ENCODE measurements around the gene DMC1.
A peak's percentile ranks its signal among the peaks of the same experiment; 100 is the strongest.

DMC1 gene

GRCh38 chr22:38567531-38568285, 2.3 kb downstream of the DMC1 start:
- peak; percentile 56 for DNase-seq

- DNase-seq, result no peak
These were observed 3.1 kb downstream of the DMC1 start for GRCh38 chr22:38566726-38567504.

- DNase-seq, result no peak
These were observed 4.5 kb downstream of the DMC1 start for GRCh38 chr22:38565441-38565840.

GRCh38 chr22:38564669-38565068, 5.3 kb downstream of the DMC1 start:
- peak; percentile 3 for DNase-seq

- DNase-seq, result peak; percentile 84
These were observed 15.7 kb downstream of the DMC1 start for GRCh38 chr22:38554281-38554680.

- no peak for DNase-seq
These were observed 20.7 kb downstream of the DMC1 start for GRCh38 chr22:38549101-38549894.

- no peak for DNase-seq
These were observed 29.3 kb downstream of the DMC1 start for GRCh38 chr22:38540701-38541100.

- DNase-seq, result no peak
These were observed 38.6 kb downstream of the DMC1 start for GRCh38 chr22:38531251-38531938.

- no peak for DNase-seq
These were observed 45.6 kb downstream of the DMC1 start for GRCh38 chr22:38524429-38524828.

- DNase-seq, result no peak
These were observed 46.5 kb downstream of the DMC1 start for GRCh38 chr22:38523479-38523878.

- no peak for DNase-seq
These were observed 47.0 kb downstream of the DMC1 start for GRCh38 chr22:38523029-38523428.

GRCh38 chr22:38519453-38520250, 50.3 kb downstream of the DMC1 start:
- no peak for DNase-seq

GRCh38 chr22:38518620-38519019, 51.4 kb downstream of the DMC1 start:
- no peak for DNase-seq

- DNase-seq, result no peak
These were observed 56.9 kb downstream of the DMC1 start for GRCh38 chr22:38513063-38513462.

- DNase-seq, result no peak
These were observed 59.5 kb downstream of the DMC1 start for GRCh38 chr22:38510416-38510970.

GRCh38 chr22:38506118-38506962, 63.6 kb downstream of the DMC1 start, which contains the start of gene DDX17:
Gene DDX17 (minus strand): TSS chr22:38506311.
- peak; percentile 95 for DNase-seq

- peak; percentile 67 for DNase-seq
These were observed 64.4 kb downstream of the DMC1 start for GRCh38 chr22:38505541-38506117.

- peak; percentile 55 for DNase-seq
These were observed 65.0 kb downstream of the DMC1 start for GRCh38 chr22:38504731-38505540.

- DNase-seq, result no peak
These were observed 67.0 kb downstream of the DMC1 start for GRCh38 chr22:38503021-38503420.
